ENCODE results near the gene KRTAP2-1.

KRTAP2-1 gene

GRCh38 chr17:40996829-40997228 lies 50.3 kb downstream of the KRTAP2-1 start:
- no peak overlapping the region for H3K4me3 ChIP-seq
- H3K4me1 ChIP-seq, result no peaks in the 10 kb centered on the region
- peaks cover 34% of the 10 kb centered on the region for H3K27me3 ChIP-seq (ENCODE audit: low read depth)
- in situ Hi-C loops (cut with MboI; ENCODE audit: low sequenced_read_pairs), result no loop called here
- no peaks in the 10 kb centered on the region for H3K36me3 ChIP-seq (replicated peaks)
- no peaks in the 10 kb centered on the region for H3K9me3 ChIP-seq
- no peak for DNase-seq (ENCODE audit: low spot score in 2 of 2)
